NCI-H2196 (cell line): ENCODE measurements around the gene GGA1.
A peak's percentile ranks its signal among the peaks of the same experiment; 100 is the strongest.

ENCODE experiments used
- DNase-seq: peaks from one replicate; lab custom pipeline; 2025; ENCODE audit not compliant: unreplicated experiment; lab: John Stamatoyannopoulos, UW

GGA1 gene

GRCh38 chr22:37669586-37669985 lies 61.0 kb downstream of the GGA1 start:
- DNase-seq: no peak

GRCh38 chr22:37672206-37672919 lies 63.7 kb downstream of the GGA1 start:
- DNase-seq: no peak

- DNase-seq: no peak
Measured at GRCh38 chr22:37672920-37673455, 64.4 kb downstream of the GGA1 start.

- DNase-seq: no peak
Measured at GRCh38 chr22:37674248-37674647, 65.6 kb downstream of the GGA1 start.

GRCh38 chr22:37674951-37675929 lies 66.6 kb downstream of the GGA1 start, which contains the start of gene LGALS1:
LGALS1 (plus strand) TSS chr22:37675636; CDS start chr22:37675703, 67 bp downstream.
- peak; percentile 81 for DNase-seq

- peak; percentile 4 for DNase-seq
Measured at GRCh38 chr22:37675930-37676735, 67.5 kb downstream of the GGA1 start.

GRCh38 chr22:37676736-37677492 lies 68.3 kb downstream of the GGA1 start:
- DNase-seq: peak; percentile 65

- no peak for DNase-seq
Measured at GRCh38 chr22:37677493-37677974, 68.9 kb downstream of the GGA1 start.

- no peak for DNase-seq
Measured at GRCh38 chr22:37678372-37678771, 69.7 kb downstream of the GGA1 start.

- DNase-seq: no peak
Measured at GRCh38 chr22:37679670-37680069, 71.0 kb downstream of the GGA1 start.

- DNase-seq: no peak
Measured at GRCh38 chr22:37680191-37680851, 71.7 kb downstream of the GGA1 start.

- no peak for DNase-seq
Measured at GRCh38 chr22:37681001-37681424, 72.4 kb downstream of the GGA1 start.

GRCh38 chr22:37681556-37682049 lies 73.0 kb downstream of the GGA1 start:
- DNase-seq: peak; percentile 41
